NCI-H2196 (cell line): Measurements from ENCODE around the gene SNRNP200.
"Not testable (repeated sequence)": the region's sequence is repeated elsewhere in the genome, so short reads cannot be mapped to it uniquely, and the experiment has no call there.

ENCODE experiments used
- DNase-seq: peaks from one replicate; lab custom pipeline; 2025; ENCODE audit not compliant: unreplicated experiment; lab: John Stamatoyannopoulos, UW

The SNRNP200 gene

DNA sequence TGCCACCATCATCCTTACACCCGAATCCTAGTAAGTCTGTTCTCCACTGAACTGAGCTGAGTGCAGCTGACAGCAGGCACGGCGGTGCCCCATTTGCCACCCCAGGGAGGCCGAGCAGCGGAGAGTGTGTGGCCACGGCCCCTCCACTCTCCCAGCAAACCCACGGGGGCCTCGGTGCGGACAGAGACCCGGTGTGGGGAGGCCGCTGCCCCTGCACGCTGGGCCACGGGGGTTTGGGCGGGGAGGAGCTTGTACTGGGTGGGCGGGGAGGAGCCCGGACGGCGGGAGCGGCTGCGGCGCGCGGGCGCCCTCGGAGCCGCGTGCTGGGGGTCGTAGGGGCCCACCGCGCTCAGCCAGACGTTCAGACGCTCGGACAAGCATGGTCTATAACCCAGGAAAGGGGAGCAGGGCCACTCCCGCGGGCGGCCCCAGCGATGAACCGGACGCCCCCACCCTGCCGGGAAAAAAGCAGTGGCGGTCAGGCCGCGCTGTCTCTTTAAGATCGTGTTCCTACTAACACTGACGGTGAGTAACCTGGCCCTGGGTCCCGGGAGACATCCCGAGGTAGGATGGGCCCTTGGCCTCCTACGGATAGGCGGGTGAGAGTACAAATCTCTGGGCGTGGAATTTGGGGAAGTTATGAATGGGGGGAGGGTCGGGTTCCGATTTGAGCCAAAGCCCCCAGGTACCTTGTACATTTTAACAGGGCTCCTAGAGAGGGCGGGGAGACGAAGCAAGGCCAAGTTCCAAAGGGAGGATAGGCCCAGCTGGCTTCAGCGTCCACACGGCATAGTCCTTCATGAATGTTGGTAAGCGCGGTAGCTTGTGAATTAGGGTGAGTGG is 19.9 kb upstream of the SNRNP200 start, which contains the start of gene ITPRIPL1:
Gene ITPRIPL1 (plus strand): TSS at position 277 of the 843 bp plus-strand sequence. CDS start 523 bp downstream, at position 800.
- no peak for DNase-seq

GRCh38 chr2:96324721-96325040 is 19.3 kb upstream of the SNRNP200 start:
- no peak for DNase-seq

GRCh38 chr2:96323849-96324248 is 18.5 kb upstream of the SNRNP200 start:
- no peak for DNase-seq

GRCh38 chr2:96320728-96321622 is 15.6 kb upstream of the SNRNP200 start:
- no peak for DNase-seq

- no peak for DNase-seq
Measured at GRCh38 chr2:96320326-96320725, 15.0 kb upstream of the SNRNP200 start.

GRCh38 chr2:96319396-96319795 is 14.1 kb upstream of the SNRNP200 start:
- no peak for DNase-seq

GRCh38 chr2:96318723-96319122 is 13.4 kb upstream of the SNRNP200 start:
- no peak for DNase-seq

GRCh38 chr2:96317584-96317997 is 12.2 kb upstream of the SNRNP200 start:
- no peak for DNase-seq

DNA sequence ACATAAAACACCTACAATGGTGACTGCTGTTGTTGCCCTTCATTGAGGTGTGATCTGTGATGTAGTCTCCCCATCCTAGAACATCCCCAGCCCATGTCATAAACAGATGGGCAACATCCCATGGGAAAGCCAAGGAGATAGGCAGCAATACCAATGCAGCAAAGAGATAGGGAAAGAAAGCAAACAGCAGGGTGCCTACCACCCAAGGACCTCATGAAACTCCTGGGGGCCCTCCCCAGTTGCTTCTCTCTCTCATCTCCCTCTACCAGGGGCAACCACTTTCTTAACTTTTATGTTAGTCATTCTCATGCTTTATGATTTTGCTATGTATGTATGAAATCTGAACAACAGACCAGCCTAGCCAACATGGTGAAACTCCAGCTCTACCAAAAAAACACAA is 11.7 kb upstream of the SNRNP200 start:
- no peak for DNase-seq

DNA sequence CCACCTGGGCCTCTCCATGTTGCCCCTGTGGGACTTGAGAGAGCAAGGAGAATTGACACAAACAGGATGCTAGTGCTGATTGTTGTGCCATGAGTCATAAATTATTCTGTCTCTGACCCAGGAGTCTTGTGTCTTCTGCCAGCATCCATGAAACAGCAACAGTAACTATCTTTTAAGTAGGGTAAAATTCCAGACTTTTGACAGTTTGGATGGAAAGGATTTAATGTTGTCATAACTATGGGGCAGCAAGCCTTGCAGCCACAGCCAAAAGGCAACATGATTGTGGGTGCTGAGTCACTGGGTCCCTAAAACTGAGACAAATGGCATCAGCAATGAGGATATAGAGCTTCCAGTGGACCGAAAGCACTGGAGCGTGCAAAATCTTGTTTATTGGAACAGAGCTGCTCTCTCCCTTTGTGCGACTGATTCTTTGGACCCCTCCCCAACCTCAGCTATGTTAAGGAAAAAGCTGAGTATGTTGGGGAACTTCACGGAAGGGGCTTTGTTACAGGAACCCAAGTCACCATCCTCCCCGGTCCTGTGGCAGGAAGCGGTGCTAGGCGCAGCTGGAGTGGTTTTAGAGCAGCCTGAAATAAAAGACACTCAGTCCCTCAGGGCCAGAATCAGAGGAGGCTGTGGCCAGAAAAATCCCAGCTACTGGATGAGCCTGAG is 10.2 kb upstream of the SNRNP200 start:
- DNase-seq = peak; percentile 10

GRCh38 chr2:96315005-96315399 is 9.7 kb upstream of the SNRNP200 start:
- DNase-seq = no peak

- DNase-seq = no peak
Measured at GRCh38 chr2:96308248-96308647, 2.9 kb upstream of the SNRNP200 start.

DNA sequence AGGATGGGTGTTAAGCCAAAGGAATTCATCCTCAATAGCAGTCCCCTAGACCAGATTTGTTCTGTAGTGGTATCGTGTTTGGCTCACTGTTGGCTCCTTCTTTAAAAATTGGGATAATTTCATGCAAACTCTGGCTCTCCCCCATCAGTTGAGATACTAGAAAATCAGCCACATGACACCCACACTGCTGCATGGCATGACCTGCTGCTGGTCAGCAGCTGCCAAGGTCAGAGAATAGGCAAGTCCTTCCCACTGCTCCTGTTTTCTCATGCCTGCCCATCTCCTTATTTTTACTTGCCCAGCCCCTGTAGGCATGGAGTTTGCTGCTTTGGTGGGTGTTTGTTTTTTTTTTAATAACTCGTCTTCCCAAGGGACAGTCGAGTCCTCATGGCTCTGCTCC is 1.0 kb upstream of the SNRNP200 start:
- DNase-seq = no peak

DNA sequence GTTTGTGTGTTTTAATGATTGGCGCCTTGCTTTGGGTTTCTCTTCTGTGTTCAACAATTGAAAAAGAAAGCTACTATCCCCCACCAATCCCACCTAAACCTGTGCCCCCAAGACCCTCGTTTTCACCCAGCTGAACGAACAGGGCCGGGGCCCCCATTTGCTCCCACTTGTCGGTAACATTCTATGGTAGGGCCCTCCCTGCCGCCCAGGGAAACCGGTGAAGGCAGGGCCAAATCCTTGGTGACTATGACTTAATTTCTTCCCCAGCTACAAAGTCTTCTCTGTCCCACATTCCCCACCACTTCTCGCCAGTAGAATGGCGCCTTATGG is 598 bp upstream of the SNRNP200 start:
- DNase-seq = no peak

DNA sequence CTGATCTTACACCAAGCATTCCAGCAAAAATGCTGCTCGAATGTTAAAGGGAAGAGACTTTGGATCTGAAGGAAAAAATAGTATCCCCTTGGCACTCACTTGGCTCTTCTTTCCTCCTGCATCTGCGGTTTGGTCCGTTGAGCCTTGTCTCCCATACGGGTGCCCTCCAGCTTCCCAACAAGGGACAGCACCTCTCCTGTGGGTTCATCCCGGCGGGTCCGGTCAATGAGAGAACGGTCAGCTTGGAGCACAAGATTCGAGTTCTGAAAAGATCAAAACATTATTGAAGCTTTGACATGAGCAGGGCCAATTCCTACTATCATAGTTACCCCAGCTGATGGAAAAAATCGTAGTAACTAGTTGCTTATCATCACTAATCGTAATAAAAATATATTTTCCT is 740 bp downstream of the SNRNP200 start:
- DNase-seq = no peak

- DNase-seq = no peak
Measured at GRCh38 chr2:96301865-96302264, 3.5 kb downstream of the SNRNP200 start.

GRCh38 chr2:96296925-96297324 is 8.4 kb downstream of the SNRNP200 start:
- no peak for DNase-seq

GRCh38 chr2:96294271-96294670 is 11.1 kb downstream of the SNRNP200 start:
- DNase-seq = not testable (repeated sequence)

- DNase-seq = no peak
Measured at GRCh38 chr2:96291751-96292150, 13.6 kb downstream of the SNRNP200 start.

DNA sequence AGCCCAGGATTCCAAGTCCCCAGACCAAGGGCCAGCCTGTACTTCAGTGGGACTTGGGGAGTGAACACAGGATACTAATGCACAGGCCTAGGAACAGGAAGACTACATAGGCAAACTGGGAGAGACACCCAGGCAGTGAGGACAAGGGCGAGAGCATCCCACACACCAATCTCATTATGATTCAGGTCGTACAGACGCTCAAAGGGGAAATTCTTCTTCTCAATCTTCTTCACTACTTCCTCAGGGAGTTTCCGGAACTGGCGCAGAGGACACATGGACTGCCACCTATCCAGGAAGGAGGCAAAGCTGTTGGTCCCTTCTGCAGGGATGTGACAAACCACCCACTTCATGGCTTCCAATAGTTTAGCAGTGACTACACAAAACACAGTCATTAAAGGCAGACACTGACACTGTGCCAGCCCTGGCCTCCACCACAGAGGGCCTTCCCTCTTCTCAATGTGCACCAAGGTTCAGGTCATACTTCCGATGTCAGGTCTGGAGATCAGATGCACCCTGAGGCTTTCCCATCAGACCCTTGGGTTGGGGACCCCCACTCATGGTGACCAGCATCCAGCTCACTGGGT is 18.0 kb downstream of the SNRNP200 start:
- no peak for DNase-seq

DNA sequence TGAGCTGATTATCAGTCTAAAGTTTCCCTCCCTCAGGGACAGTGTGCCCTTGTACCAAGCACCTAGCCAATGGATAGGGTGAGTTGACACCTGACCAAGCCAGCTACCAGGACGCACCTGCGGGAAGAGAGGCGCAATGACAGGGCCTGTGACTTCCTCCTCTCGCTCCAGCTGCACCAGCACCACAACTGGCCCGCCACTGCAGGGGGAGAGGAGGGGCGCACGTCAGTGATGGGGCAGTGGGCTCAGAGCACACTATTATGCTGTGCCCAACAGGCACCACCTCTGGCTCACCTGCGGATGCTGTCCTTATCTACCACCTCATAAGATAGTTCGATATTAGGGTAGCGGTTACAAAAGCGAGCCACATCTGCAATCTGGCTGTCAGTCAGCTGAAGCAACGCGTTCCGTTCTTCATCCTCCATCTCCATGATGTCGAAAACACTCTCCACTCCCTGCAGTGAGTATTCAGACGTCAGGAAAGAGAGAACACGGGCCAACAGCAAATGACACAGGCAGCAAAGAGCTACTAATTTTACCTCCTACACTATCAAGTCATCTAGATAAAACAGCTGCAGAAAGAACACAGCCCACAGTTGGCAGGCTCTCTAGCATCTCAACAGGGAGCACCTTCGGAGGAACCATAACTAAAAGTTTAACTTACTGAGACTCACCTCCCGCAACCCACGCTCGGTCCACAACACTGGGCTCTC is 28.4 kb downstream of the SNRNP200 start:
- no peak for DNase-seq
